Mammary epithelial cell (primary cell): ENCODE results near the gene CALN1.

ENCODE experiments used
- CTCF ChIP-seq, 2 donors: IDR thresholded peaks in 1 of 2; conservative IDR thresholded peaks in 1 of 2; 2 replicates each; pipeline ENCODE4 v1.5.1; 2011 to 2012; ENCODE audit warnings: inconsistent platforms in 2 of 2, low read length in 2 of 2, mild to moderate bottlenecking in 2 of 2, control low read depth in 1 of 2, low read depth in 1 of 2; ENCODE audit not compliant: insufficient read depth in 1 of 2; ENCODE audit errors: extremely low read depth in 1 of 2
- EZH2 ChIP-seq: IDR thresholded peaks from 2 replicates; pipeline ENCODE4 v1.6.1; 2012; ENCODE audit warnings: low read length, inconsistent platforms, borderline replicate concordance

GRCh38 chr7:71777278-71777677 lies 634.9 kb downstream of the CALN1 start:
- TF ChIP-seq CTCF (conservative IDR thresholded peaks at IDR 0.05 in 1 of 2, IDR thresholded peaks at IDR 0.05 in 1 of 2; ENCODE audit: extremely low read depth in 1 of 2, insufficient read depth in 1 of 2, low read depth in 1 of 2, low read length in 2 of 2): no peak
- TF ChIP-seq EZH2: no peak
